Thoracic aorta (tissue), 2 donors: Measurements from ENCODE around the gene PACSIN3. TPM values are rescaled to one million over a fixed set of nuclear protein-coding genes. Genes with fewer than 3 reads are reported as not detected.

Experiments
- ATAC-seq: fragments of 150-250 bp; one replicate; pipeline ENCODE4 v1.8.0; 2017; ENCODE audit warnings: low read depth; ENCODE audit not compliant: insufficient number of reproducible peaks, low FRiP score
- DNase-seq: peaks from one replicate; pipeline ENCODE4 v3.0.0-alpha.2; 2020; ENCODE audit warnings: low spot score
- H3K27ac ChIP-seq, 2 donors: fragments of 200-600 bp; sonication (generic); 1 replicate in 1 of 2; 2 replicates in 1 of 2; pipeline ENCODE4 v1.5.1; 2016; ENCODE audit warnings: mild to moderate bottlenecking in 2 of 2, moderate library complexity in 2 of 2
- H3K27me3 ChIP-seq: fragments of 200-600 bp; sonication (generic); replicated peaks from 2 replicates; pipeline ENCODE4 v1.6.0; 2016; ENCODE audit warnings: mild to moderate bottlenecking; ENCODE audit not compliant: insufficient read depth
- H3K36me3 ChIP-seq: fragments of 200-600 bp; sonication (generic); one replicate; pipeline ENCODE4 v1.5.1; 2016
- H3K4me1 ChIP-seq, 2 donors: fragments of 200-600 bp; sonication (generic); 1 replicate in 1 of 2; 2 replicates in 1 of 2; pipeline versions ENCODE4 v1.5.1 to v1.6.0; 2016; ENCODE audit warnings: low read depth in 2 of 2, mild to moderate bottlenecking in 1 of 2; ENCODE audit not compliant: control insufficient read depth in 1 of 2
- H3K4me3 ChIP-seq: fragments of 200-600 bp; sonication (generic); 2 replicates; pipeline ENCODE4 v1.5.1; 2016; ENCODE audit warnings: mild to moderate bottlenecking
- H3K9me3 ChIP-seq: fragments of 200-600 bp; sonication (generic); 2 replicates; pipeline ENCODE4 v1.5.1; 2016
- CTCF ChIP-seq: fragments of 200-600 bp; sonication (generic); IDR thresholded peaks from one replicate; pipeline ENCODE4 v1.5.1; 2019; ENCODE audit warnings: antibody characterized with exemption
- total RNA-seq, 2 donors: library from RNA; depleted of rRNA; stranded (reverse); fragments of >200 nt; gene quantifications; one replicate each; pipeline versions ENCODE4 v1.1.0 to v1.2.3, GENCODE V29; 2016

The PACSIN3 gene
- total RNA-seq, 2 donors from 2014 or later: 30.3 to 44.4 TPM

DNA sequence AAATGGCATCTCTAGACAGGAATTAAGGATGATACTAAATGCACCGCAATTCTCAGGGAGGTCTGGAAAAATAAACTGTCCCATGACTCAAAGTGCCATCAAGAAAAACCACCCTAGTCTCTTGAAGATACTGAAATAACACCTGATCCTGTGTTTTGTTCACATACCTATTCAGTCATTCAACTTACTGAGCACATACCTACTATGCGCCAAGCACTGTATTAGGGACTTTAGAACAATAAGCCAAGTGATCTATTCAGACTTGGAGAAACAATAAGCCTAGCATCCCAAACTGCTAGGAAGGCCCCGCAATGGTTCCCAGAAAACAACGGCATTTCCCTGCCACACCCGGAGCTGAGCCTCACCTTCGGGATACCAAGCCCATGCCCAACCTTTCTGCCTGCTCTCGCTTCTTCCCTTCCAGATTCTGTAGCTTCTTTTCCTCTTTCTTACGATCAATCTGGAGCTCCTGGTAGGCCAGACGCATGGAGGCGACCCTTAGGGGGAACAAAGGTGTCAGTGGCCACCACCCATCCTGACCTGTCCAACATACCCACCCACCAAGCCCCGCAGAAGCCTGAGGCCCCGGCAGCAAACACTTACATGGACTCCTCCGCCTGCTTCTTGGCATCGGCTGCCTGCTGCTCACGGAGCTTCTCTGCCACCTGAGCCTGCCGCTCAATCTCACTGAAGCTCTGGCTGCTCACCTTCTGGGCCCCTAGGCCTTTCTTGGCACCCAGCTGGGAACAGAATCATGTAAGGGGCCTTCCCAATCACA is 15.0 kb downstream of the PACSIN3 start:
- no peak for ATAC-seq
- no peaks in the 10 kb centered on the region for H3K27me3 ChIP-seq
- no peak for TF ChIP-seq CTCF
- H3K36me3 ChIP-seq: peaks cover 77% of the 10 kb centered on the region
- H3K27ac ChIP-seq: no peak overlapping the region
- no peak overlapping the region for H3K4me3 ChIP-seq
- no peak for DNase-seq
- no peaks in the 10 kb centered on the region for H3K9me3 ChIP-seq
- H3K4me1 ChIP-seq: peaks cover 11 to 20% of the 10 kb centered on the region in 2 donors

GRCh38 chr11:47166368-47166767 is 19.9 kb downstream of the PACSIN3 start:
- no peak for TF ChIP-seq CTCF
- no peak overlapping the region for H3K27ac ChIP-seq
- H3K4me1 ChIP-seq: peaks cover 0 to 8% of the 10 kb centered on the region in 2 donors
- no peak overlapping the region for H3K4me3 ChIP-seq
- peaks cover 72% of the 10 kb centered on the region for H3K36me3 ChIP-seq
- H3K9me3 ChIP-seq: no peaks in the 10 kb centered on the region
- no peak for DNase-seq
- no peaks in the 10 kb centered on the region for H3K27me3 ChIP-seq
- no peak for ATAC-seq

DNA sequence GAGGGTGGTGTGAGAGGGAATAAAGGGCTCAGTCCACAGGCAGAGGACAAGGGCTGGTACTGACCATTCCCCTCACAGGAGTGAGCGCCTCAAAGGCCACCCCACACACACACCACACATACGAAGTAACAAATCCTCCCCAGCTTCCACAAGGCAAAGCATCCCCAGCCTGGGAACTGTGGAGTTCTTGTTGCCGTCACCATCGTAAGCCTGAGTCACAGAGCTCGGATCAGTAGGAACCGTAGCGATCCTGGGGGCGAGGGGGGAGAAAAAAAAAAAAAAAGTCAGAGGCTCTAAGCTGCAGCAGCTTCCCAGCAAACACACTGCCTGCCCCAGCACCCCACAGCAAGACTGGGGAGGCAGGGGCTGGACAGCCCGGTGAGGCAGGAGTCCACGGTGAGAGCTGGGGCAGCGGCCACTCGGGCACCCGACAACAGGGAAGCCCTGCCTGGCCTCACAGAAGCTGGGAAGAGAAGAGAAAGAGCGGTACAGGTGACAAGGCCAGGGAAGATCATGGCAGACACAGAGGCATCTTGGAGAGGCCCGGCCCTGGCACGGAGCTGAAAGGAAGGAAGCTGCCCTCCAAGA is 20.9 kb downstream of the PACSIN3 start:
- ATAC-seq (no peak), DNase-seq (no peak)
- peaks cover 0 to 11% of the 10 kb centered on the region in 2 donors for H3K4me1 ChIP-seq
- H3K27ac ChIP-seq: no peak overlapping the region
- H3K9me3 ChIP-seq: no peaks in the 10 kb centered on the region
- H3K4me3 ChIP-seq: no peak overlapping the region
- no peak for TF ChIP-seq CTCF
- no peaks in the 10 kb centered on the region for H3K27me3 ChIP-seq
- H3K36me3 ChIP-seq: peaks cover 64% of the 10 kb centered on the region

GRCh38 chr11:47164321-47164720 is 21.9 kb downstream of the PACSIN3 start:
- Histone ChIP-seq H3K27ac (no peak overlapping the region), H3K36me3 (peaks cover 55% of the 10 kb centered on the region), H3K9me3 (no peaks in the 10 kb centered on the region), H3K4me3 (no peak overlapping the region), H3K27me3 (no peaks in the 10 kb centered on the region), H3K4me1 (peaks cover 0 to 11% of the 10 kb centered on the region in 2 donors)
- ATAC-seq: no peak
- DNase-seq: no peak
- TF ChIP-seq CTCF: no peak

DNA sequence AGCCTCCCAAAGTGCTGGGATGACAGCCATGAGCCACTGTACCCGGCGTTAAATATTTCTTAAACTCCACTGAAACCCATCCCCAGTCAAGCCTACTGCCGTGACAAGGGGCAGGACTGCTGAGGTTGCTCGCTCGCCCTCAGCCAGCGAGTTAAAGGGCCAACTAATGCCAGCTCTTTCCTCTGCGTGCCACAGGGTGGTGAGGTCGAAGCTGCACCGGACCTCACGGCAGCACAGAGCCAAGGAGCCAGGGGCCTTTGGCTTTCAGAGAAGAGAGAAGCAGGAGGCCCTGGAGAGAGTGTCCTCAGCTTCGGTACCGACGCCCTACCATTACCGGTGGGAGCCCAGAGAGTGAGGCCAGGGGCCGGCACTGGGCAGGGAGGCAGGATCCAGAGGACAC is 22.3 kb downstream of the PACSIN3 start:
- H3K4me1 ChIP-seq: peaks cover 0 to 11% of the 10 kb centered on the region in 2 donors
- ATAC-seq (no peak), DNase-seq (no peak)
- no peaks in the 10 kb centered on the region for H3K27me3 ChIP-seq
- no peaks in the 10 kb centered on the region for H3K9me3 ChIP-seq
- no peak overlapping the region for H3K27ac ChIP-seq
- no peak overlapping the region for H3K4me3 ChIP-seq
- TF ChIP-seq CTCF: no peak
- H3K36me3 ChIP-seq: peaks cover 51% of the 10 kb centered on the region
